Cardiac fibroblast (primary cell): ENCODE measurements around the gene GPR173.

Experiments used
- DNase-seq, 2 donors: peaks; one replicate each; pipeline versions ENCODE4 v3.0.0 to v3.0.0-alpha.2; 2010; ENCODE audit warnings: low read depth in 2 of 2
- H3K4me3 ChIP-seq, 2 donors: replicated peaks in 1 of 2; 1 replicate in 1 of 2; 2 replicates in 1 of 2; pipeline ENCODE4 v1.5.1; 2011; ENCODE audit warnings: low read depth in 2 of 2, low read length in 2 of 2, mild to moderate bottlenecking in 2 of 2, moderate library complexity in 1 of 2
- CTCF ChIP-seq: IDR thresholded peaks from one replicate; pipeline ENCODE4 v1.5.1; 2011; ENCODE audit warnings: low read depth, mild to moderate bottlenecking, low read length, inconsistent platforms

Gene GPR173

GRCh38 chrX:53056292-53056691 is 7.7 kb downstream of the GPR173 start:
- no peak overlapping the region for H3K4me3 ChIP-seq
- DNase-seq = peak in 1 of 2 donors; percentile 12
- TF ChIP-seq CTCF = no peak

- no peak overlapping the region for H3K4me3 ChIP-seq
- DNase-seq = no peak
- TF ChIP-seq CTCF = no peak
These were observed 16.5 kb downstream of the GPR173 start for GRCh38 chrX:53065104-53065503.

GRCh38 chrX:53071064-53071463 is 22.5 kb downstream of the GPR173 start:
- no peak for DNase-seq
- TF ChIP-seq CTCF = no peak
- no peak overlapping the region for H3K4me3 ChIP-seq

GRCh38 chrX:53071604-53072417 is 23.2 kb downstream of the GPR173 start:
- peak; percentile 65 to 68 for DNase-seq
- H3K4me3 ChIP-seq = peak overlapping the region; percentile 15 to 25

GRCh38 chrX:53072418-53073114 is 24.0 kb downstream of the GPR173 start:
- TF ChIP-seq CTCF = no peak
- H3K4me3 ChIP-seq = no peak overlapping the region
- no peak for DNase-seq

More at GRCh38 chrX:53071604-53072417, 23.2 kb downstream of the GPR173 start:
- TF ChIP-seq CTCF = peak; percentile 53

- no peak for DNase-seq
- TF ChIP-seq CTCF = no peak
- H3K4me3 ChIP-seq = no peak overlapping the region
These were observed 24.6 kb downstream of the GPR173 start for GRCh38 chrX:53073115-53073586.
